Stimulated activated CD8-positive, alpha-beta memory T cell treated with anti-CD3 and anti-CD28 coated beads, Interleukin-4, amount 100 ng/mL, for 1 hour (primary cell): Measurements from ENCODE around the gene SPPL2B.
"Not testable (repeated sequence)": the region's sequence is repeated elsewhere in the genome, so short reads cannot be mapped to it uniquely, and the experiment has no call there.

ENCODE experiments used
- DNase-seq, 2 donors: peaks; one replicate each; pipeline ENCODE4 v3.0.0-alpha.2; 2020; ENCODE audit warnings: low read depth in 2 of 2, low spot score in 1 of 2

SPPL2B gene

GRCh38 chr19:2328401-2329148, at the start of gene SPPL2B, which contains the start of gene LSM7:
SPPL2B (plus strand) TSS chr19:2328684; CDS start chr19:2328710, 26 bp downstream.
LSM7 (minus strand) TSS chr19:2328586; CDS start chr19:2328566, 20 bp downstream.
- DNase-seq = peak; percentile 81 to 89

- no peak for DNase-seq
These were observed 47.7 kb upstream of the SPPL2B start for GRCh38 chr19:2280633-2281264.

- not testable (repeated sequence) for DNase-seq
These were observed 47.0 kb upstream of the SPPL2B start for GRCh38 chr19:2281265-2282061.

- DNase-seq = no peak
These were observed 46.2 kb upstream of the SPPL2B start, which contains the start of gene PEAK3 for GRCh38 chr19:2282062-2282861. PEAK3 (minus strand) TSS chr19:2282175; CDS start chr19:2280931, 1,244 bp downstream.

- DNase-seq = no peak
These were observed 45.6 kb upstream of the SPPL2B start for GRCh38 chr19:2282862-2283237.

GRCh38 chr19:2283835-2284507, 44.5 kb upstream of the SPPL2B start:
- DNase-seq = no peak

GRCh38 chr19:2286402-2287140, 41.9 kb upstream of the SPPL2B start:
- no peak for DNase-seq

- DNase-seq = no peak
These were observed 40.7 kb upstream of the SPPL2B start for GRCh38 chr19:2287585-2288337.

GRCh38 chr19:2288338-2288817, 40.1 kb upstream of the SPPL2B start:
- DNase-seq = no peak

GRCh38 chr19:2288818-2289713, 39.4 kb upstream of the SPPL2B start:
- DNase-seq = no peak

GRCh38 chr19:2289714-2290435, 38.6 kb upstream of the SPPL2B start:
- DNase-seq = no peak

GRCh38 chr19:2290441-2291184, 37.9 kb upstream of the SPPL2B start:
- DNase-seq = no peak

- no peak for DNase-seq
These were observed 37.2 kb upstream of the SPPL2B start for GRCh38 chr19:2291185-2291751.

GRCh38 chr19:2294687-2295335, 33.7 kb upstream of the SPPL2B start:
- DNase-seq = no peak

GRCh38 chr19:2296141-2296540, 32.3 kb upstream of the SPPL2B start:
- no peak for DNase-seq

GRCh38 chr19:2300533-2300932, 28.0 kb upstream of the SPPL2B start:
- no peak for DNase-seq
